CD14-positive monocyte (primary cell): Measurements from ENCODE around the gene KIAA0586. TPM values are rescaled to one million over a fixed set of nuclear protein-coding genes. Genes with fewer than 3 reads are reported as not detected.

Source experiments
- DNase-seq, 3 donors: peaks; one replicate each; pipeline ENCODE4 v3.0.0-alpha.2; 2011 to 2022
- H2AFZ ChIP-seq: 2 replicates; pipeline ENCODE4 v1.6.0; 2012; ENCODE audit warnings: mild to moderate bottlenecking, low read depth, low read length, inconsistent platforms; ENCODE audit not compliant: insufficient read depth, poor library complexity, severe bottlenecking
- H3K27ac ChIP-seq, 2 donors: 1 replicate in 1 of 2; 2 replicates in 1 of 2; pipeline ENCODE4 v1.5.1; 2012 to 2013; ENCODE audit warnings: low read length in 2 of 2, control low read depth in 1 of 2, inconsistent platforms in 1 of 2, low read depth in 1 of 2, mild to moderate bottlenecking in 1 of 2
- H3K27me3 ChIP-seq, 2 donors: one replicate each; pipeline versions ENCODE4 v1.6.0 to v1.6.1; 2011 to 2013; ENCODE audit warnings: low read length in 2 of 2; ENCODE audit not compliant: control insufficient read depth in 2 of 2, insufficient read depth in 2 of 2
- H3K36me3 ChIP-seq, 2 donors: replicated peaks in 1 of 2; 1 replicate in 1 of 2; 2 replicates in 1 of 2; pipeline versions ENCODE4 v1.5.1 to v1.6.1; 2012 to 2013; ENCODE audit warnings: low read length in 2 of 2, control low read depth in 1 of 2, inconsistent platforms in 1 of 2, mild to moderate bottlenecking in 1 of 2; ENCODE audit not compliant: insufficient read depth in 2 of 2, control insufficient read depth in 1 of 2
- H3K4me1 ChIP-seq, 2 donors: 1 replicate in 1 of 2; 2 replicates in 1 of 2; pipeline versions ENCODE4 v1.5.1 to v1.6.1; 2012 to 2013; ENCODE audit warnings: low read length in 2 of 2, control low read depth in 1 of 2, inconsistent platforms in 1 of 2, mild to moderate bottlenecking in 1 of 2, moderate library complexity in 1 of 2; ENCODE audit not compliant: insufficient read depth in 2 of 2, control insufficient read depth in 1 of 2
- H3K4me2 ChIP-seq: replicated peaks from 2 replicates; pipeline ENCODE3; 2012; ENCODE audit warnings: low read length, moderate library complexity, mild to moderate bottlenecking; ENCODE audit not compliant: poor library complexity, severe bottlenecking; ENCODE audit errors: extremely low read depth
- H3K4me3 ChIP-seq, 3 experiments: fragments of 200-600 bp in 1 of 3; sonication (generic) in 1 of 3; replicated peaks in 1 of 3; 1 replicate in 2 of 3; 2 replicates in 1 of 3; pipeline ENCODE4 v1.5.1; 2011 to 2013; ENCODE audit warnings: low read length in 3 of 3, mild to moderate bottlenecking in 3 of 3, control low read depth in 2 of 3, low read depth in 2 of 3, inconsistent platforms in 1 of 3, moderate library complexity in 1 of 3
- H3K79me2 ChIP-seq: 2 replicates; pipeline ENCODE4 v1.6.0; 2012; ENCODE audit warnings: mild to moderate bottlenecking, control low read depth, inconsistent platforms, low read length, moderate library complexity; ENCODE audit not compliant: insufficient read depth
- H3K9ac ChIP-seq: 2 replicates; pipeline ENCODE4 v1.6.0; 2017; ENCODE audit warnings: low read length, mild to moderate bottlenecking; ENCODE audit not compliant: insufficient read depth, poor library complexity, severe bottlenecking
- H3K9me3 ChIP-seq, 2 donors: replicated peaks in 1 of 2; 1 replicate in 1 of 2; 2 replicates in 1 of 2; pipeline versions ENCODE4 v1.5.1 to v1.6.1; 2012 to 2013; ENCODE audit warnings: low read length in 2 of 2, control low read depth in 1 of 2; ENCODE audit not compliant: control insufficient read depth in 1 of 2, insufficient read depth in 1 of 2
- H4K20me1 ChIP-seq: 2 replicates; pipeline ENCODE4 v1.6.0; 2012; ENCODE audit warnings: mild to moderate bottlenecking, low read length, control low read depth, moderate library complexity; ENCODE audit not compliant: insufficient read depth
- H3K27ac Mint-ChIP-seq, 7 donors: one replicate each; pipeline ENCODE4 v1.8.0; 2020; ENCODE audit warnings: mild to moderate bottlenecking in 7 of 7, mixed read lengths in 7 of 7, moderate library complexity in 6 of 7, inconsistent platforms in 2 of 7
- H3K27me3 Mint-ChIP-seq, 3 donors: one replicate each; pipeline ENCODE4 v1.8.0; 2021 to 2022; ENCODE audit warnings: low read depth in 3 of 3, mild to moderate bottlenecking in 3 of 3, mixed read lengths in 3 of 3, moderate library complexity in 3 of 3, inconsistent platforms in 1 of 3
- H3K36me3 Mint-ChIP-seq, 2 donors: one replicate each; pipeline ENCODE4 v1.8.0; 2020; ENCODE audit warnings: mixed read lengths in 2 of 2, inconsistent platforms in 1 of 2, mild to moderate bottlenecking in 1 of 2
- H3K4me1 Mint-ChIP-seq: one replicate; pipeline ENCODE4 v1.8.0; 2020; ENCODE audit warnings: mild to moderate bottlenecking, mixed read lengths
- H3K4me3 Mint-ChIP-seq, 2 donors: one replicate each; pipeline ENCODE4 v1.8.0; 2020; ENCODE audit warnings: mild to moderate bottlenecking in 2 of 2, mixed read lengths in 2 of 2, moderate library complexity in 1 of 2
- H3K9me3 Mint-ChIP-seq, 7 donors: one replicate each; pipeline ENCODE4 v1.8.0; 2020 to 2022; ENCODE audit warnings: mixed read lengths in 7 of 7, mild to moderate bottlenecking in 6 of 7, moderate library complexity in 6 of 7, inconsistent platforms in 2 of 7
- CTCF ChIP-seq: fragments of 200-600 bp; IDR thresholded peaks from one replicate; pipeline ENCODE4 v1.8.0; 2022; ENCODE audit warnings: antibody characterized with exemption, mild to moderate bottlenecking
- WGBS: methylation state at CpG from one replicate; pipeline ENCODE4 v1.1.5; 2013; ENCODE audit warnings: missing lambda C conversion rate; ENCODE audit not compliant: insufficient coverage; 5-methylcytosine and 5-hydroxymethylcytosine counted together
- intact Hi-C, 2 donors: fragments of 100-400 bp; cut with micrococcal nuclease; formaldehyde crosslinking; loops; one replicate each; pipeline versions ENCODE4 v1.15.0 to v1.15.1; 2023
- polyA plus RNA-seq, 3 donors: library from polyadenylated mRNA; depleted of rRNA in 1 of 3; unstranded in 2 of 3; stranded (reverse) in 1 of 3; fragments of 300-500 nt in 2 of 3; fragments of >200 nt in 1 of 3; fragmentation: Illumina TruSeq in 2 of 3; gene quantifications; 1 replicate in 2 of 3; 2 replicates in 1 of 3; pipeline ENCODE4 v1.2.3, GENCODE V29; 2012 to 2021

The KIAA0586 gene
- polyA plus RNA-seq, 3 donors, result 3.4 to 7.5 (median 4.4) TPM

DNA sequence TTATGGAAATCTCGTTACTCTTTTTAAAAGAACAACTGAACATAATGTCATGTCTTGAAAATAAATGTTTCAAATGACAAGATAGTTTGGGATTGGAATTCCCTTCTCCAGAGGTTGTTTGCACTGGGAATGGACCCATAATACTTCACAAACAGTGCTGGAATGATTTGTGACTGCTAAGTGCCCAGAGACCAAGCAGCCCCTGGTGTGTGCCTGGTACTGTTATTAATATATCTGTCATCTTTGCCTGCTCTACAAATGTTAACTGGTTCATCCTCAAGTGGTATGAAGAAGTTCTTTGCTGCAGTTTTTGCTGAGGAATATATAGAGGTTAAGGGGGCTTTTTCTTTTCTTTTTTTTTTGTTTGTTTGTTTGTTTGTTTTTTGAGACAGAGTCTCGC, 145.3 kb downstream of the KIAA0586 start:
- no peak overlapping the region for H2AFZ ChIP-seq
- WGBS, result no CpG with 5 or more reads among the region's 2 CpGs
- H3K27me3 Mint-ChIP-seq, result peaks cover 0 to 4% (median 3%) of the 10 kb centered on the region in 3 donors
- H3K27me3 ChIP-seq, result no peaks in the 10 kb centered on the region
- H3K4me1 Mint-ChIP-seq, result peaks cover 2% of the 10 kb centered on the region
- H3K9me3 Mint-ChIP-seq, result no peaks in the 10 kb centered on the region
- no peaks in the 10 kb centered on the region for H3K4me1 ChIP-seq
- TF ChIP-seq CTCF, result no peak
- no peaks in the 10 kb centered on the region for H4K20me1 ChIP-seq
- H3K27ac Mint-ChIP-seq, result no peak overlapping the region
- no peaks in the 10 kb centered on the region for H3K79me2 ChIP-seq
- no peak for DNase-seq
- H3K27ac ChIP-seq, result no peak overlapping the region
- H3K4me2 ChIP-seq, result no peak overlapping the region
- no peak overlapping the region for H3K9ac ChIP-seq
- H3K36me3 Mint-ChIP-seq, result no peaks in the 10 kb centered on the region
- intact Hi-C loops, result no loop called here
- H3K36me3 ChIP-seq, result no peaks in the 10 kb centered on the region
- H3K9me3 ChIP-seq, result no peaks in the 10 kb centered on the region
- H3K4me3 Mint-ChIP-seq, result no peak overlapping the region
- no peak overlapping the region for H3K4me3 ChIP-seq

- no peaks in the 10 kb centered on the region for H3K9me3 Mint-ChIP-seq
- Histone ChIP-seq H2AFZ (no peak overlapping the region), H3K4me1 (no peaks in the 10 kb centered on the region), H3K4me2 (no peak overlapping the region), H3K36me3 (no peaks in the 10 kb centered on the region), H3K4me3 (no peak overlapping the region), H3K9me3 (no peaks in the 10 kb centered on the region), H3K27me3 (no peaks in the 10 kb centered on the region), H3K9ac (no peak overlapping the region), H4K20me1 (no peaks in the 10 kb centered on the region), H3K79me2 (no peaks in the 10 kb centered on the region), H3K27ac (no peak overlapping the region)
- no peak overlapping the region for H3K4me3 Mint-ChIP-seq
- intact Hi-C loops, result no loop called here
- no peak overlapping the region for H3K27ac Mint-ChIP-seq
- TF ChIP-seq CTCF, result no peak
- no peak for DNase-seq
- peaks cover 2 to 4% (median 3%) of the 10 kb centered on the region in 3 donors for H3K27me3 Mint-ChIP-seq
- no peaks in the 10 kb centered on the region for H3K36me3 Mint-ChIP-seq
- H3K4me1 Mint-ChIP-seq, result peaks cover 2% of the 10 kb centered on the region
- 93% methylated on average over 2 of the region's 2 CpGs for WGBS
These were observed 147.1 kb downstream of the KIAA0586 start for GRCh38 chr14:58574623-58575022.
